ENCODE results near the gene NEGR1.

Gene NEGR1

GRCh38 chr1:71428029-71428428 lies 854.3 kb downstream of the NEGR1 start:
- no peak for DNase-seq

GRCh38 chr1:71427066-71427465 lies 855.3 kb downstream of the NEGR1 start:
- peak; percentile 79 for DNase-seq

GRCh38 chr1:71424536-71424935 lies 857.8 kb downstream of the NEGR1 start:
- no peak for DNase-seq

- DNase-seq, result no peak
Measured at GRCh38 chr1:71422221-71422620, 860.1 kb downstream of the NEGR1 start.

- DNase-seq, result no peak
Measured at GRCh38 chr1:71417421-71417820, 864.9 kb downstream of the NEGR1 start.

- DNase-seq, result peak; percentile 97
Measured at GRCh38 chr1:71414179-71414578, 868.2 kb downstream of the NEGR1 start.

- peak; percentile 11 for DNase-seq
Measured at GRCh38 chr1:71413441-71414175, 868.7 kb downstream of the NEGR1 start.

GRCh38 chr1:71400050-71400449 lies 882.3 kb downstream of the NEGR1 start:
- DNase-seq, result no peak

- DNase-seq, result no peak
Measured at GRCh38 chr1:71399594-71399993, 882.7 kb downstream of the NEGR1 start.

GRCh38 chr1:71393301-71393700 lies 889.0 kb downstream of the NEGR1 start:
- no peak for DNase-seq

GRCh38 chr1:71390518-71390917 lies 891.8 kb downstream of the NEGR1 start:
- DNase-seq, result no peak

GRCh38 chr1:71377886-71378285 lies 904.5 kb downstream of the NEGR1 start:
- no peak for DNase-seq

GRCh38 chr1:71372496-71372895 lies 909.8 kb downstream of the NEGR1 start:
- DNase-seq, result no peak

GRCh38 chr1:71371581-71371980 lies 910.8 kb downstream of the NEGR1 start:
- DNase-seq, result no peak

GRCh38 chr1:71364236-71364635 lies 918.1 kb downstream of the NEGR1 start:
- no peak for DNase-seq

GRCh38 chr1:71362691-71363090 lies 919.6 kb downstream of the NEGR1 start:
- no peak for DNase-seq

GRCh38 chr1:71362076-71362475 lies 920.3 kb downstream of the NEGR1 start:
- DNase-seq, result no peak

GRCh38 chr1:71357708-71358107 lies 924.6 kb downstream of the NEGR1 start:
- no peak for DNase-seq

- no peak for DNase-seq
Measured at GRCh38 chr1:71351438-71351837, 930.9 kb downstream of the NEGR1 start.

GRCh38 chr1:71350805-71351204 lies 931.5 kb downstream of the NEGR1 start:
- no peak for DNase-seq

- no peak for DNase-seq
Measured at GRCh38 chr1:71350330-71350729, 932.0 kb downstream of the NEGR1 start.
